D341Med (cell line): Measurements from ENCODE around the gene FERMT1.
A peak's percentile ranks its signal among the peaks of the same experiment; 100 is the strongest.

ENCODE experiments used
- DNase-seq: peaks from one replicate; pipeline ENCODE4 v3.0.0; 2012; ENCODE audit warnings: low spot score

Gene FERMT1

GRCh38 chr20:6122873-6123648 lies at the start of gene FERMT1:
Gene FERMT1 (minus strand): TSS chr20:6123030. CDS start chr20:6119554, 3,476 bp downstream.
- peak; percentile 73 for DNase-seq

- DNase-seq: no peak
Measured at GRCh38 chr20:6169251-6169650, 46.4 kb upstream of the FERMT1 start.

GRCh38 chr20:6168204-6168603 lies 45.4 kb upstream of the FERMT1 start:
- DNase-seq: no peak

- DNase-seq: no peak
Measured at GRCh38 chr20:6165346-6165745, 42.5 kb upstream of the FERMT1 start.

- DNase-seq: no peak
Measured at GRCh38 chr20:6164421-6165341, 41.9 kb upstream of the FERMT1 start.

GRCh38 chr20:6160736-6161135 lies 37.9 kb upstream of the FERMT1 start:
- no peak for DNase-seq

GRCh38 chr20:6157345-6157744 lies 34.5 kb upstream of the FERMT1 start:
- no peak for DNase-seq

- DNase-seq: no peak
Measured at GRCh38 chr20:6152777-6153176, 29.9 kb upstream of the FERMT1 start.

- no peak for DNase-seq
Measured at GRCh38 chr20:6148073-6148472, 25.2 kb upstream of the FERMT1 start.

- peak; percentile 67 for DNase-seq
Measured at GRCh38 chr20:6142348-6142993, 19.6 kb upstream of the FERMT1 start.

- peak; percentile 49 for DNase-seq
Measured at GRCh38 chr20:6140947-6141346, 18.1 kb upstream of the FERMT1 start.

- no peak for DNase-seq
Measured at GRCh38 chr20:6135347-6135746, 12.5 kb upstream of the FERMT1 start.

GRCh38 chr20:6134592-6134991 lies 11.8 kb upstream of the FERMT1 start:
- no peak for DNase-seq

GRCh38 chr20:6130045-6130444 lies 7.2 kb upstream of the FERMT1 start:
- DNase-seq: no peak

GRCh38 chr20:6127825-6128224 lies 5.0 kb upstream of the FERMT1 start:
- no peak for DNase-seq

GRCh38 chr20:6126846-6127245 lies 4.0 kb upstream of the FERMT1 start:
- DNase-seq: no peak

GRCh38 chr20:6123649-6124014 lies 802 bp upstream of the FERMT1 start:
- no peak for DNase-seq

GRCh38 chr20:6122111-6122872 lies 538 bp downstream of the FERMT1 start:
- DNase-seq: no peak

GRCh38 chr20:6121504-6121903 lies 1.3 kb downstream of the FERMT1 start:
- no peak for DNase-seq

- DNase-seq: no peak
Measured at GRCh38 chr20:6120491-6120988, 2.3 kb downstream of the FERMT1 start.

GRCh38 chr20:6116758-6117157 lies 6.1 kb downstream of the FERMT1 start:
- no peak for DNase-seq
